ENCODE measurements around the gene NUP214. TPM values are rescaled to one million over a fixed set of nuclear protein-coding genes. Genes with fewer than 3 reads are reported as not detected.

The NUP214 gene
- total and polyA plus RNA-seq, 9 donors = 21.2 to 35.6 (median 29.7) TPM

GRCh38 chr9:131116281-131117120 is 8.9 kb upstream of the NUP214 start:
- peaks cover 2% of the 10 kb centered on the region for H3K4me1 ChIP-seq (ENCODE audit: control insufficient read depth, insufficient read depth, low read length)
- H3K27ac ChIP-seq (ENCODE audit: low read length) = peak overlapping the region; percentile 81
- no peaks in the 10 kb centered on the region for H3K27me3 ChIP-seq (ENCODE audit: control insufficient read depth, insufficient read depth, low read length)
- no peaks in the 10 kb centered on the region for H3K9me3 ChIP-seq (replicated peaks; ENCODE audit: control insufficient read depth, low read depth, low read length)
- 91% methylated on average over 21 of the region's 22 CpGs for WGBS (ENCODE audit: insufficient coverage)
- peaks cover 8% of the 10 kb centered on the region for H3K36me3 ChIP-seq (ENCODE audit: control insufficient read depth, insufficient read depth, low read length)
- H3K4me3 ChIP-seq (ENCODE audit: low read length) = no peak overlapping the region
- DNase-seq = no peak

- 61% methylated on average over 7 of the region's 13 CpGs for WGBS (ENCODE audit: insufficient coverage)
- no peaks in the 10 kb centered on the region for H3K27me3 ChIP-seq (ENCODE audit: control insufficient read depth, insufficient read depth, low read length)
- no peaks in the 10 kb centered on the region for H3K9me3 ChIP-seq (replicated peaks; ENCODE audit: control insufficient read depth, low read depth, low read length)
- H3K4me3 ChIP-seq (ENCODE audit: low read length) = no peak overlapping the region
- no peak for DNase-seq
- H3K4me1 ChIP-seq (ENCODE audit: control insufficient read depth, insufficient read depth, low read length) = peaks cover 2% of the 10 kb centered on the region
- peaks cover 8% of the 10 kb centered on the region for H3K36me3 ChIP-seq (ENCODE audit: control insufficient read depth, insufficient read depth, low read length)
- H3K27ac ChIP-seq (ENCODE audit: low read length) = peak overlapping the region; percentile 81
These were observed 8.1 kb upstream of the NUP214 start for GRCh38 chr9:131117121-131117761.

- Histone ChIP-seq H3K9me3 (replicated peaks; ENCODE audit: control insufficient read depth, low read depth, low read length) (no peaks in the 10 kb centered on the region), H3K27ac (ENCODE audit: low read length) (peak overlapping the region; percentile 81), H3K36me3 (ENCODE audit: control insufficient read depth, insufficient read depth, low read length) (peaks cover 6% of the 10 kb centered on the region), H3K4me3 (ENCODE audit: low read length) (no peak overlapping the region), H3K27me3 (ENCODE audit: control insufficient read depth, insufficient read depth, low read length) (no peaks in the 10 kb centered on the region), H3K4me1 (ENCODE audit: control insufficient read depth, insufficient read depth, low read length) (peaks cover 2% of the 10 kb centered on the region)
- DNase-seq = no peak
- no CpG with 5 or more reads among the region's 4 CpGs for WGBS (ENCODE audit: insufficient coverage)
These were observed 7.6 kb upstream of the NUP214 start for GRCh38 chr9:131117762-131118145.

- Histone ChIP-seq H3K4me1 (ENCODE audit: control insufficient read depth, insufficient read depth, low read length) (peaks cover 4% of the 10 kb centered on the region), H3K36me3 (ENCODE audit: control insufficient read depth, insufficient read depth, low read length) (peaks cover 5% of the 10 kb centered on the region), H3K27ac (ENCODE audit: low read length) (no peak overlapping the region), H3K4me3 (ENCODE audit: low read length) (no peak overlapping the region), H3K27me3 (ENCODE audit: control insufficient read depth, insufficient read depth, low read length) (no peaks in the 10 kb centered on the region), H3K9me3 (replicated peaks; ENCODE audit: control insufficient read depth, low read depth, low read length) (no peaks in the 10 kb centered on the region)
- DNase-seq = no peak
- WGBS (ENCODE audit: insufficient coverage) = 70% methylated on average over 2 of the region's 8 CpGs
These were observed 5.8 kb upstream of the NUP214 start for GRCh38 chr9:131119600-131119999.

DNA sequence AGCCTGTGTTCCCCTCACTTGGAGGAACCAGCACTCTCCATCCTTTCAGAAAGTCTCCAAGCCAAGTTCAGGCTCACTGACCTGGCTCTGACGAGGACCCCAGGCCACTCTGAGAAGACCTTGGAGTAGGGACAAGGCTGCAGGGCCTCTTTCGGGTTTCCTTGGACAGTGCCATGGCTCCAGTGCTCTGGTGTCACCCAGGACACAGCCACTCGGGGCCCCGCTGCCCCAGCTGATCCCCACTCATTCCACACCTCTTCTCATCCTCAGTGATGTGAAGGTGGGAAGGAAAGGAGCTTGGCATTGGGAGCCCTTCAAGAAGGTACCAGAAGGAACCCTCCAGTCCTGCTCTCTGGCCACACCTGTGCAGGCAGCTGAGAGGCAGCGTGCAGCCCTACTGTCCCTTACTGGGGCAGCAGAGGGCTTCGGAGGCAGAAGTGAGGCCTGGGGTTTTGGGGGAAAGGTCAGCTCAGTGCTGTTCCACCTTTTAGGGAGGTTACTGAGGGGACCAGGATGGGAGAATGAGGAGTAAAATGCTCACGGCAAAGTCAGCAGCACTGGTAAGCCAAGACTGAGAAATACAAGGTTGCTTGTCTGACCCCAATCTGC is 4.7 kb upstream of the NUP214 start:
- 85% methylated on average over 4 of the region's 7 CpGs for WGBS (ENCODE audit: insufficient coverage)
- DNase-seq = no peak
- no peak overlapping the region for H3K27ac ChIP-seq (ENCODE audit: low read length)
- H3K9me3 ChIP-seq (replicated peaks; ENCODE audit: control insufficient read depth, low read depth, low read length) = no peaks in the 10 kb centered on the region
- H3K27me3 ChIP-seq (ENCODE audit: control insufficient read depth, insufficient read depth, low read length) = no peaks in the 10 kb centered on the region
- peaks cover 8% of the 10 kb centered on the region for H3K4me1 ChIP-seq (ENCODE audit: control insufficient read depth, insufficient read depth, low read length)
- H3K36me3 ChIP-seq (ENCODE audit: control insufficient read depth, insufficient read depth, low read length) = peaks cover 5% of the 10 kb centered on the region
- no peak overlapping the region for H3K4me3 ChIP-seq (ENCODE audit: low read length)

DNA sequence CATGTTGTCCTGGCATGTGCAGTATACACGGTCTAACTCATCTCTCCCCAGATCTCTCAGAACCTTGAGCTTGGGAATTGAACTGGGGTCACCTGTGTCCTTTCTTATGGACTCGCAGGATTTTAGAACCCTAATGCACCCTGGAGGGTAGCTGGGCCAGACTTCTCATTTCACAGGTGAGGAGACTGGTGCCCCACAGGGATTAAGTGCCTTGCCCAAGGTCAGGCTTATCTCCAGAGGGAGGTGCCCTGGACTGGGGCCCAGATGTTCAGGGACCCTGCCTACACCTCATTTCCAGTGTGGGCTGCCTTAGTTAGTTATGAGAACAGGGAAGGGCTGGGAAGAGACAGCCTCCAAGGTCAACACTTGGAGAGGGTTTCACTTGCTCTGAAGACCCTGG is 4.0 kb upstream of the NUP214 start:
- Histone ChIP-seq H3K27me3 (ENCODE audit: control insufficient read depth, insufficient read depth, low read length) (no peaks in the 10 kb centered on the region), H3K36me3 (ENCODE audit: control insufficient read depth, insufficient read depth, low read length) (peaks cover 5% of the 10 kb centered on the region), H3K4me3 (ENCODE audit: low read length) (no peak overlapping the region), H3K27ac (ENCODE audit: low read length) (no peak overlapping the region), H3K4me1 (ENCODE audit: control insufficient read depth, insufficient read depth, low read length) (peaks cover 12% of the 10 kb centered on the region), H3K9me3 (replicated peaks; ENCODE audit: control insufficient read depth, low read depth, low read length) (no peaks in the 10 kb centered on the region)
- no peak for DNase-seq
- WGBS (ENCODE audit: insufficient coverage) = 78% methylated on average over 2 of the region's 2 CpGs

DNA sequence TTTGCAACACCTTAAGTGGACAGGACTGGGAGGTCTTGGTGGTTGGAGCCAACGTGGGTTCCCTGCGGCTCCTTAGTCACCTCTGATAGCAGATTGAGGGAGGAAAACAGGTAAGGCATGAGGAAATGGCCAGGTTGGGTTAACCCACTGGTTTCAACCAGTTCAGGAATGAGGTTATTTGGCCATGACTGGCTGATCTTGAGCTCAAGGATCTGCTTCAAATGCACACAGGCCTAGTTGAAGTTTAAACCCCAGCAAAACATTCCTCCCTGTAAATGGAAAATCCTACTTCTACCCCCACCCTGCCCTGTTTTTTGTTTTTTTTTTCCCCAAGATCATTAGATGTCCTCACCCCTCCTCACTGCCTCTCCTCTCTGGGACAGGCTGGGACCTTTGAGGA is 3.2 kb upstream of the NUP214 start:
- WGBS (ENCODE audit: insufficient coverage) = 80% methylated on average over 1 of the region's 2 CpGs
- Histone ChIP-seq H3K27me3 (ENCODE audit: control insufficient read depth, insufficient read depth, low read length) (no peaks in the 10 kb centered on the region), H3K4me3 (ENCODE audit: low read length) (no peak overlapping the region), H3K4me1 (ENCODE audit: control insufficient read depth, insufficient read depth, low read length) (peaks cover 15% of the 10 kb centered on the region), H3K27ac (ENCODE audit: low read length) (no peak overlapping the region), H3K9me3 (replicated peaks; ENCODE audit: control insufficient read depth, low read depth, low read length) (no peaks in the 10 kb centered on the region), H3K36me3 (ENCODE audit: control insufficient read depth, insufficient read depth, low read length) (peaks cover 8% of the 10 kb centered on the region)
- DNase-seq = no peak

DNA sequence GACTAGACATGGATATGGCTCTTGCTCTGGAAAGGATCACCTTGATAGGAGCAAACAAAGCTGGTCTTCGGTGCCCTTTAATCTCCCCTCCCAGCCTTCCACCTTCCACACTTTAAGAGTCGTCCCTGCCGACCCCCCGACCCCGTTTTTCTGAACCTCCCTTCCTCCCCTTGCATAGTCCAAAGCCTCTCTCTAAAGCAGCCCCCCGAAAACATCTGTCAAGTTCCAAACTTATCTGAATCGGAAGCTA is 423 bp upstream of the NUP214 start:
- H3K27ac ChIP-seq (ENCODE audit: low read length) = peak overlapping the region; percentile 83
- no peak for DNase-seq
- no peaks in the 10 kb centered on the region for H3K27me3 ChIP-seq (ENCODE audit: control insufficient read depth, insufficient read depth, low read length)
- H3K9me3 ChIP-seq (replicated peaks; ENCODE audit: control insufficient read depth, low read depth, low read length) = no peaks in the 10 kb centered on the region
- H3K4me3 ChIP-seq (ENCODE audit: low read length) = peak overlapping the region; percentile 61
- peaks cover 26% of the 10 kb centered on the region for H3K36me3 ChIP-seq (ENCODE audit: control insufficient read depth, insufficient read depth, low read length)
- H3K4me1 ChIP-seq (ENCODE audit: control insufficient read depth, insufficient read depth, low read length) = peaks cover 13% of the 10 kb centered on the region
- WGBS (ENCODE audit: insufficient coverage) = 0% methylated on average over 7 of the region's 7 CpGs

GRCh38 chr9:131126059-131126426 is 657 bp downstream of the NUP214 start:
- Histone ChIP-seq H3K27ac (ENCODE audit: low read length) (peak overlapping the region; percentile 83), H3K36me3 (ENCODE audit: control insufficient read depth, insufficient read depth, low read length) (peaks cover 26% of the 10 kb centered on the region)
- WGBS (ENCODE audit: insufficient coverage) = 0% methylated on average over 4 of the region's 11 CpGs

DNA sequence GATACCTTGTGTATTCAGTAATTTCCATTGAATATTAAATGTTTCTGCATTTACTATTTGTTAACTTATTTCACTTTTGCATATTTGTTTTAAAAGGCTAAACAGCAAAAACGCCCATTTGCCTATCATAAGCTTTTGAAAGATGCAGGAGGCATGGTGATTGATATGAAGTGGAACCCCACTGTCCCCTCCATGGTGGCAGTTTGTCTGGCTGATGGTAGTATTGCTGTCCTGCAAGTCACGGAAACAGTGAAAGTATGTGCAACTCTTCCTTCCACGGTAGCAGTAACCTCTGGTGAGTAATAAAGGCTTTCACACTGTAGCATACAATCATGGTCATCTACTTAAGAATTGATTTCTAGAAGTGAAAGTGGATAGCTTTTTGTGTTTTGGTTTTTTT is 3.8 kb downstream of the NUP214 start:
- H3K4me3 ChIP-seq (ENCODE audit: low read length) = no peak overlapping the region
- no CpG with 5 or more reads among the region's 3 CpGs for WGBS (ENCODE audit: insufficient coverage)
- H3K27ac ChIP-seq (ENCODE audit: low read length) = no peak overlapping the region
- peaks cover 13% of the 10 kb centered on the region for H3K4me1 ChIP-seq (ENCODE audit: control insufficient read depth, insufficient read depth, low read length)
- H3K36me3 ChIP-seq (ENCODE audit: control insufficient read depth, insufficient read depth, low read length) = peaks cover 42% of the 10 kb centered on the region
- no peaks in the 10 kb centered on the region for H3K27me3 ChIP-seq (ENCODE audit: control insufficient read depth, insufficient read depth, low read length)
- DNase-seq = no peak
- H3K9me3 ChIP-seq (replicated peaks; ENCODE audit: control insufficient read depth, low read depth, low read length) = no peaks in the 10 kb centered on the region

More at GRCh38 chr9:131126059-131126426, 657 bp downstream of the NUP214 start:
- Histone ChIP-seq H3K4me1 (ENCODE audit: control insufficient read depth, insufficient read depth, low read length) (peaks cover 13% of the 10 kb centered on the region), H3K27me3 (ENCODE audit: control insufficient read depth, insufficient read depth, low read length) (no peaks in the 10 kb centered on the region), H3K4me3 (ENCODE audit: low read length) (peak overlapping the region; percentile 61), H3K9me3 (replicated peaks; ENCODE audit: control insufficient read depth, low read depth, low read length) (no peaks in the 10 kb centered on the region)
- DNase-seq = no peak
